C4-2B (cell line): ENCODE data around the gene USP38.
"Not testable (repeated sequence)": the region's sequence is repeated elsewhere in the genome, so short reads cannot be mapped to it uniquely, and the experiment has no call there.

Experiments used
- ZFX ChIP-seq: fragments of 450-650 bp; IDR thresholded peaks from 2 replicates; pipeline ENCODE4 v1.6.1; 2017
- TF ChIP-seq, protein P1 (sequence below): fragments of 450-650 bp; conservative IDR thresholded peaks from 2 replicates; pipeline ENCODE4 v1.5.1; 2017; ENCODE audit warnings: mild to moderate bottlenecking

DNA sequence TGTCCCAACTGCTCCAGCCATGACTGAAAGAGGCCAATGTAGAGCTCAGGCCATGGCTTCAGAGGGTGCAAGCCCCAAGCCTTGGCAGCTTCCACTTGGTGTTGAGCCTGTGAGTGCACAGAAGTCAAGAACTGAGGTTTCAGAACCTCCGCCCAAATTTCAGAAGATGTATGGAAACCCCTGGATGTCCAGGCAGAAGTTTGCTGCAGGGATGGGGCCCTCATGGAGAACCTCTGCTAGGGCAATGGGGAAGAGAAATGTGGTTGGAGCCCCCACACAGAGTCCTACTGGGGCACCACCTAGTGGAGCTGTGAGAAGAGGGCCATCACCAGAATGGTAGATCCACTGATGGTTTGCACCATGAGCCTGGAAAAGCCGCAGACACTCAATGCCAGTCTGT lies 83.0 kb downstream of the USP38 start:
- TF ChIP-seq, protein P1, sequence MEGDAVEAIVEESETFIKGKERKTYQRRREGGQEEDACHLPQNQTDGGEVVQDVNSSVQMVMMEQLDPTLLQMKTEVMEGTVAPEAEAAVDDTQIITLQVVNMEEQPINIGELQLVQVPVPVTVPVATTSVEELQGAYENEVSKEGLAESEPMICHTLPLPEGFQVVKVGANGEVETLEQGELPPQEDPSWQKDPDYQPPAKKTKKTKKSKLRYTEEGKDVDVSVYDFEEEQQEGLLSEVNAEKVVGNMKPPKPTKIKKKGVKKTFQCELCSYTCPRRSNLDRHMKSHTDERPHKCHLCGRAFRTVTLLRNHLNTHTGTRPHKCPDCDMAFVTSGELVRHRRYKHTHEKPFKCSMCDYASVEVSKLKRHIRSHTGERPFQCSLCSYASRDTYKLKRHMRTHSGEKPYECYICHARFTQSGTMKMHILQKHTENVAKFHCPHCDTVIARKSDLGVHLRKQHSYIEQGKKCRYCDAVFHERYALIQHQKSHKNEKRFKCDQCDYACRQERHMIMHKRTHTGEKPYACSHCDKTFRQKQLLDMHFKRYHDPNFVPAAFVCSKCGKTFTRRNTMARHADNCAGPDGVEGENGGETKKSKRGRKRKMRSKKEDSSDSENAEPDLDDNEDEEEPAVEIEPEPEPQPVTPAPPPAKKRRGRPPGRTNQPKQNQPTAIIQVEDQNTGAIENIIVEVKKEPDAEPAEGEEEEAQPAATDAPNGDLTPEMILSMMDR = not testable (repeated sequence)
- TF ChIP-seq ZFX = not testable (repeated sequence)
